ENCODE measurements around the gene NFASC.

NFASC gene

GRCh38 chr1:204962742-204963632 lies 92.3 kb downstream of the NFASC start:
- no peak for DNase-seq

- DNase-seq, result no peak
These were observed 96.8 kb downstream of the NFASC start for GRCh38 chr1:204967451-204967850.

- no peak for DNase-seq
These were observed 97.5 kb downstream of the NFASC start for GRCh38 chr1:204968135-204968534.

- DNase-seq, result no peak
These were observed 98.3 kb downstream of the NFASC start for GRCh38 chr1:204968951-204969350.

DNA sequence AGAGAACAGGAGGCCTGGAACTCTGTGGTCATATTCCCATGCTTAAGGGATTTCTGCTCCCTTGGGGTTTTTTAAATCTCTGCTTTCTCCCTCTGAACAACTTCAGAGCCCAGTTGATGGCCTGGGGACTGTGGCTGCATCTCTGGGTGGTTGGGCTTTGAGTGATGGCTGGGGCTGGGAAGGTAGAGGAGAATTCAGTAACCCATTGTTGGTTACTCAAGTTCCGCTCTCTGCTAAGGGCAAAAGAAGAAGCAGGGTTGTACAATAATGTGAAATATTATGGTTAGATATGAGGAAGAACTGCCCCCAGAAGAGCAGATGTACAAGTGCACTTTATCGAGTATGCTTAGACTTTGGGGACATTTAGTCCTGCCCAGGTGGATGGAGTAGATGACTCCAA lies 100.3 kb downstream of the NFASC start:
- DNase-seq, result no peak

DNA sequence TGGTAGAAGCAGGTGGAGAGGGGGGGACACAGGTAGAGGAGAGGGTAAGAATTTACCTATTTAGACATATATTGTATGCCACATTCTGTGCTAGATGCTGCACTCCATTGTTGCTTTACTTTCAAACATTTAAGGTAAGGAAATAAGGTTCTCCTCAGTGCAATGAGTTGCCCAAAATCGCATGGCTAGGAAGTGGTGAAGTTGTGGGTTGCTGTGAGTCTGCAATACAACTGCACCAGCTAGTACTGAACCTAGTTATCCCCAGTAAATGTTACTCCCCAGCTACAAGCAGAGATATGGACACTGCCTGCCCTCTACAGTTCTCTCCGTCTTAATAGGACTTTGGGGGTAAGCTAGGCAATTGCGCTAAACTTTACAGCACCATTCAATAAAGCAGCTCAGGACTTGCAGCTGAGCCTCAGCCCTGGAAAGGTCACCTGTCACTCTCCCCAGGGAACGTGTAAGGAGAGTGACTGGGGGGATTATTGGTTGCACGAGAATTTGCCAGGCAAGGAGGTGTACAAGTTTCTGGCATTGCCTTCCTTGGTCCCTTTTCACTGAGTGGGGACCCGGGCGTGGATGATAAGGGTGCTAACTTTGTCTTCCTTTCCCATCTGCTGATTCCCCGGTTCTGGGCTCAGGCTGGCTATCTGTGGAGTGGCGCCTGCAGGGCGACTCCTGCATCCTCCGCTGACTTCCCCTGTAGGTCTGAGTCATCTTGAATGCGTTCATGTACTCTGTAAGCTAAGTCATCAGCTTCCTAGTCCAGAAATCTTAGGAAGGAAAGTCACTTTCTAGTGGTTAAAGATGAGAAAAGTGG lies 101.1 kb downstream of the NFASC start:
- DNase-seq, result peak; percentile 83

DNA sequence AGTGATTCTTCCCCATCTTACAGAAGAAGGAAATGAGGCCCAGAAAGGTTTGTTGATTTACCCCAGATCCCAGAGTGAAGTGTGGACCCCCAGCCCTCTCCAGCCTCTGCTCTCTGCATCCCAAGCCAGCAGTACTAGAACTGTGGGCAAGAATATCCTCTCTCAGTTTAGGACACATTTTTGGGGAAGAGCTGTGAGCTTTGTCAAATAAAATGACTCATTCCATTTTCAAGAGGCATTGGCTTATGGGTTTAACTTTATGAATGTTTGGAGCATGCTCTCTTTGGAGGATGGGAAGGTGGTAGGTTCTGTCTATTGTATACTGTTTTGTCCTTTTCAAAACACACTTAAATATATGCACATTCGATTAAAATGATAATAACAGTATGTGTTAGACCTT lies 101.8 kb downstream of the NFASC start:
- no peak for DNase-seq

GRCh38 chr1:204973449-204973848 lies 102.8 kb downstream of the NFASC start:
- no peak for DNase-seq

- DNase-seq, result no peak
These were observed 103.7 kb downstream of the NFASC start for GRCh38 chr1:204974327-204974726.

GRCh38 chr1:204975021-204975420 lies 104.4 kb downstream of the NFASC start:
- DNase-seq, result no peak

GRCh38 chr1:204975568-204976235 lies 105.0 kb downstream of the NFASC start:
- DNase-seq, result peak; percentile 82

DNA sequence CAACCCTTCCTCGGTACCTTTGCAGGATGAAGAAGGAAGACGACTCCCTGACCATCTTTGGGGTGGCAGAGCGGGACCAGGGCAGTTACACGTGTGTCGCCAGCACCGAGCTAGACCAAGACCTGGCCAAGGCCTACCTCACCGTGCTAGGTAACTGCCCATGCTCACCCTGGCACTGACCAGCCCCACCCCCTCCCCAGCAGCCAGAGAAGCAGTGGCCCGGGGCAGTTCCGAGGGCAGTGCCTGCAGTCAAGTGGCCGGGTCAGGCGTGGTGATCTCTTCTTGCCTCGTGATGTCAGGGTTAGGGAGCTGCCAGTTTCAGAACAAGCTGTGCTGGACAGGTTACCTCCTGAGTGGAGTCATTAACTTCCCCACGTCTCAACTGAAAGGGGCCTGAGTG lies 106.0 kb downstream of the NFASC start:
- no peak for DNase-seq

GRCh38 chr1:204977318-204977717 lies 106.7 kb downstream of the NFASC start:
- DNase-seq, result no peak

DNA sequence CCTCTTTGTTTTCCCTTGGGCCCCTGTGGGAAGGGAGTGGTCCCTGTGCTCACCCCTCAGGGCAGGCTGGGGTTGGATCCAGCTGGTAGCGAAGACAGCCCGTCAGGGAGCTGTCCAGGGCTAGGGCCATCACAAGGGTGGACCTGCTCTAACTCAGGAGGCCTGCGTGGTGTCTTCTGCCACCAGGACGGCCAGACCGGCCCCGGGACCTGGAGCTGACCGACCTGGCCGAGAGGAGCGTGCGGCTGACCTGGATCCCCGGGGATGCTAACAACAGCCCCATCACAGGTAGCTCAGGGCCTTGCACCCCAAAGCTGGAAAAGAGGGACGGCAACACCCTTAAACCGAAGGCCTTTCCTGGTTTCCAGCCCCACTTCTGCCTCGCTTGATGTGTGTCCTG lies 108.1 kb downstream of the NFASC start:
- DNase-seq, result no peak

- DNase-seq, result no peak
These were observed 108.6 kb downstream of the NFASC start for GRCh38 chr1:204979306-204979705.

- DNase-seq, result no peak
These were observed 109.4 kb downstream of the NFASC start for GRCh38 chr1:204979891-204980649.

- DNase-seq, result no peak
These were observed 110.3 kb downstream of the NFASC start for GRCh38 chr1:204980840-204981405.

DNA sequence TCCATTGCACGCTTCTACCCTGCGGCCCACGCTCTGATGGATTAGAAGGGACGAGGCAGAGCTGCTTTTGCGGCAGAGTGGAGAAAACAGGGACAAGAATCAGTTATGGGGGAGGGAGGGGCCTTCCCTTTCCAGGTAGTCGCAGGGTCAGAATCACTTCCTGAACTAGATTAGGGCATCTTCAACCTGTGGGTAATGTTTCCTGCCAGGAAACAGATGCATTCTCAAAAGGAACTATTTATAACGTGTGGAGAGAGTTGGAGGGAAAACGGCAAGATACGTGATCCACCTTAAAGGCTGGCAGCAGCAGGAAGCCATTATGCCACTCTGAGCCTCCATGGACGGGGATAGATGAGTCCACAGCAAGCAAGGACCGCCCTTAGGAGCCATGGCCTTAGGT lies 112.5 kb downstream of the NFASC start:
- no peak for DNase-seq

- DNase-seq, result no peak
These were observed 113.2 kb downstream of the NFASC start for GRCh38 chr1:204983881-204984280.

- no peak for DNase-seq
These were observed 113.8 kb downstream of the NFASC start for GRCh38 chr1:204984499-204984898.

- no peak for DNase-seq
These were observed 115.5 kb downstream of the NFASC start for GRCh38 chr1:204986181-204986580.

GRCh38 chr1:204987689-204988088 lies 117.0 kb downstream of the NFASC start:
- DNase-seq, result no peak

Data from islet precursor cell (in vitro differentiated cells).